Adrenal gland (tissue), 12 donors: ENCODE results near the gene GPR101. TPM values are rescaled to one million over a fixed set of nuclear protein-coding genes. Genes with fewer than 3 reads are reported as not detected.

Experiments used
- DNase-seq, 7 donors: peaks; one replicate each; pipeline ENCODE4 v3.0.0-alpha.2; 2019 to 2020
- H3K27ac ChIP-seq, 5 donors: fragments of 200-600 bp; sonication (generic) in 4 of 5; 1 replicate in 3 of 5; 2 replicates in 2 of 5; pipeline versions ENCODE4 v1.5.1 to v1.8.0; 2016 to 2020; ENCODE audit warnings: mild to moderate bottlenecking in 1 of 5
- H3K27me3 ChIP-seq: fragments of 200-600 bp; 2 replicates; pipeline ENCODE4 v1.8.0; 2021
- H3K36me3 ChIP-seq, 2 donors: fragments of 200-600 bp; replicated peaks in 1 of 2; 1 replicate in 1 of 2; 2 replicates in 1 of 2; pipeline versions ENCODE4 v1.5.1 to v1.8.0; 2018 to 2022
- H3K4me1 ChIP-seq, 2 donors: fragments of 200-600 bp; replicated peaks in 1 of 2; 1 replicate in 1 of 2; 2 replicates in 1 of 2; pipeline versions ENCODE4 v1.5.1 to v1.8.0; 2018 to 2021
- H3K4me3 ChIP-seq, 4 donors: fragments of 200-600 bp; sonication (generic) in 3 of 4; one replicate each; pipeline ENCODE4 v1.5.1; 2016 to 2018
- H3K9me3 ChIP-seq, 3 donors: fragments of 200-600 bp; sonication (generic) in 1 of 3; replicated peaks in 1 of 3; 1 replicate in 2 of 3; 2 replicates in 1 of 3; pipeline versions ENCODE4 v1.5.1 to v1.8.0; 2016 to 2021
- POLR2A ChIP-seq, 2 donors: fragments of 450-650 bp; IDR thresholded peaks; one replicate each; pipeline ENCODE4 v1.6.1; 2017; ENCODE audit warnings: antibody characterized with exemption in 2 of 2, mild to moderate bottlenecking in 2 of 2, moderate library complexity in 1 of 2
- WGBS, 4 donors: extraction: QIAGEN DNeasy Blood & Tissue Kit in 2 of 4; methylation state at CpG; one replicate each; pipeline versions ENCODE4 v1.1.5 to v1.1.7; 2013 to 2017; 5-methylcytosine and 5-hydroxymethylcytosine counted together
- intact Hi-C, 2 donors: fragments of 100-400 bp; cut with DNase I; formaldehyde crosslinking; loops; one replicate each; pipeline versions ENCODE4 v1.14.1 to v1.15.0; 2022 to 2023
- polyA plus RNA-seq, 3 donors: library from polyadenylated mRNA; stranded (reverse); fragments of 200-250 nt in 2 of 3; fragments of 350-450 nt in 1 of 3; fragmentation: Illumina TruSeq in 1 of 3; extraction: RNeasy Lipid Tissue Mini Kit (QIAGEN cat#74804) in 1 of 3; gene quantifications; one replicate each; pipeline ENCODE4 v1.2.3, GENCODE V29; 2013 to 2014
- total RNA-seq, 9 donors: library from RNA; depleted of rRNA in 4 of 9; stranded (reverse); fragments of >200 nt in 4 of 9; fragments of 120-200 nt in 1 of 9; fragmentation: NEBNext Ultra II Directional in 1 of 9; extraction: Animal tissue kit (Norgen Biotek cat#: 25700) in 1 of 9; gene quantifications; one replicate each; pipeline versions ENCODE4 v1.1.0 to v1.2.4, GENCODE V29; 2013 to 2023
- TF ChIP-seq, protein P1 (sequence below), 6 experiments: fragments of 450-650 bp in 4 of 6; fragments of 200-600 bp in 2 of 6; sonication (generic) in 1 of 6; IDR thresholded peaks; 1 replicate in 5 of 6; 2 replicates in 1 of 6; pipeline versions ENCODE4 v1.5.1 to v1.8.0; 2016 to 2021; ENCODE audit warnings: antibody characterized with exemption in 6 of 6, mild to moderate bottlenecking in 2 of 6, moderate library complexity in 1 of 6
- donor health status: healthy with polysubstance abuse.
- donor health status: Bipolar disorder and iron deficiency.
- donor health status: DM: yes; HTN: yes; CAD: no.
- donor health status: DM: no; HTN: no; CAD: no.
- donor health status: DM: no; HTN: no; CAD: no.
- donor health status: DM: yes; HTN: yes; CAD: no.

GPR101 gene
- total and polyA plus RNA-seq, 12 donors, result not detected

DNA sequence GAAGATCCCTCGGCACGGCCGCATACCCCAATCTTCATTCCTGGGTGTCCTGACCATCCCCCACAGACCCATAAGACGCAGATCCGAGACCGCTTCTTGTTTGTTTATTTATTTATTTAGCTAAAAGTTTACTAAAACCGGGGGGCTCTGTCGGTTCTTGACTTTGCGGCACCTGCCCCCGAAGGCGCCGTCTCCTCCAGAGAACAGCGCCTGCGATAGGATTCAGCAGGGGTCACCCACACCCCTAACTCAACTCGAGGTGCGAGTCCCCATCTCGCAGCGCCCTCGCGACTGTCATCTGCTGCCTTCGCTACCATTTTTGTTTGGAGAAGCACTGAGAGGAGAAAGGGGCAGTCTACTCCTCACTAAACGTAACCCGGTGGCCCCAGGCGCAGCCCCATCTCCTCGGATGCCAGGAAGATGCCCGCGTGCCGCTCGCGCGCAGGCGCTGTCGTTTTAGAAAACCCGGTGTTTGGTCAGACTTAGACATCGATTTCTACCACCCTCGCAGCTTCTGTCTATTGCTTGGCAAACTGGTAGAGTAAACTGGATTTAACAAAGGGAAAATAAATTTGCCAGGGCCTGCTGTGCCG is 18.9 kb upstream of the GPR101 start:
- Histone ChIP-seq H3K4me3 (peak overlapping the region in 1 of 4 donors; percentile 55), H3K4me1 (no peaks in the 10 kb centered on the region), H3K27me3 (peaks cover 39% of the 10 kb centered on the region), H3K36me3 (no peaks in the 10 kb centered on the region), H3K9me3 (no peaks in the 10 kb centered on the region), H3K27ac (no peak overlapping the region)
- DNase-seq, result peak in 2 of 7 donors; percentile 2 to 10
- TF ChIP-seq, protein P1, sequence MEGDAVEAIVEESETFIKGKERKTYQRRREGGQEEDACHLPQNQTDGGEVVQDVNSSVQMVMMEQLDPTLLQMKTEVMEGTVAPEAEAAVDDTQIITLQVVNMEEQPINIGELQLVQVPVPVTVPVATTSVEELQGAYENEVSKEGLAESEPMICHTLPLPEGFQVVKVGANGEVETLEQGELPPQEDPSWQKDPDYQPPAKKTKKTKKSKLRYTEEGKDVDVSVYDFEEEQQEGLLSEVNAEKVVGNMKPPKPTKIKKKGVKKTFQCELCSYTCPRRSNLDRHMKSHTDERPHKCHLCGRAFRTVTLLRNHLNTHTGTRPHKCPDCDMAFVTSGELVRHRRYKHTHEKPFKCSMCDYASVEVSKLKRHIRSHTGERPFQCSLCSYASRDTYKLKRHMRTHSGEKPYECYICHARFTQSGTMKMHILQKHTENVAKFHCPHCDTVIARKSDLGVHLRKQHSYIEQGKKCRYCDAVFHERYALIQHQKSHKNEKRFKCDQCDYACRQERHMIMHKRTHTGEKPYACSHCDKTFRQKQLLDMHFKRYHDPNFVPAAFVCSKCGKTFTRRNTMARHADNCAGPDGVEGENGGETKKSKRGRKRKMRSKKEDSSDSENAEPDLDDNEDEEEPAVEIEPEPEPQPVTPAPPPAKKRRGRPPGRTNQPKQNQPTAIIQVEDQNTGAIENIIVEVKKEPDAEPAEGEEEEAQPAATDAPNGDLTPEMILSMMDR (IDR thresholded peaks at IDR 0.05), result no peak
- TF ChIP-seq POLR2A (IDR thresholded peaks at IDR 0.05), result no peak
- intact Hi-C loops, result loop anchor here in 1 of 2 donors (5.0 kb wide), 1 partner anchor 95 kb away; no protein-coding TSS in a partner anchor
- 4 to 49% (median 36%) methylated on average over 1 to 37 of the region's 37 CpGs for WGBS, 4 donors

DNA sequence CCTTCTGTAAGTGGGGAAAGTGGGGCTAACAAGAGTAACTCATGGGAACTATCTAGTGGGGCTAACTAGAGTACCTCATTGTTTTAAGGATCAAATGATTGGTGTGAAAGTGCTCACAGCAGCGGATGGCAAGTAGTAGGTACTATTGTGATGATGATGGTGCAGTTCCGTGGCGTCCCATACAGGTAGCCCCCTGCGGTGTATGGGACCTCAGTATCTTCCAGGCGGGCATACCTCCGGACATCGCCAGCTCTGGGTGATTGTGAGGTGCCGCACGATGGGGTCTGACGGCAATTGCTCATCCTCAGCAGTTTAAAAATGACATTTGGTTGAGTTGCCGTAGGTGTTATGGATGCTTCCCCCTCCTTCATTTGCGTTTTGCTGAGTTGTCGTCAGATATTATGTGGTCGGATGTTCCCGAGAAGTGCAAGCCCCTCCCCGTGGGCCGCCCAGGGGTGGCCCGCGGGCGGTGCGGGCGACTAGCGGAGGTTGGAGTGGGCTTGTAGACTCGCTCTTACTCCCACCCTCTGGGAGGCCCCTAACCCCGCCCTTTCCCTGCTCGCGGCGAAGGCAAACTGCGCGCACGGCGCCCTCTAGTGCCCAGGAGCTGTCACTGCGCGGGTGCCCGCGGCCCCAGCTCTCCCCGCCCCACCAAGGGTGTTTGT is 18.3 kb upstream of the GPR101 start:
- Histone ChIP-seq H3K4me1 (no peaks in the 10 kb centered on the region), H3K27ac (no peak overlapping the region), H3K4me3 (peak overlapping the region in 1 of 4 donors; percentile 55), H3K27me3 (peaks cover 43% of the 10 kb centered on the region), H3K36me3 (no peaks in the 10 kb centered on the region), H3K9me3 (no peaks in the 10 kb centered on the region)
- WGBS, 4 donors, result 0 to 21% (median 9%) methylated on average over 1 to 37 of the region's 37 CpGs
- DNase-seq, result peak; percentile 34 to 62 (median 52)
- TF ChIP-seq POLR2A (IDR thresholded peaks at IDR 0.05), result no peak
- TF ChIP-seq, protein P1 (IDR thresholded peaks at IDR 0.05), result peak; percentile 38 to 71 (median 58)
- intact Hi-C loops, result loop anchor here in 1 of 2 donors (5.0 kb wide), 1 partner anchor 95 kb away; no protein-coding TSS in a partner anchor

DNA sequence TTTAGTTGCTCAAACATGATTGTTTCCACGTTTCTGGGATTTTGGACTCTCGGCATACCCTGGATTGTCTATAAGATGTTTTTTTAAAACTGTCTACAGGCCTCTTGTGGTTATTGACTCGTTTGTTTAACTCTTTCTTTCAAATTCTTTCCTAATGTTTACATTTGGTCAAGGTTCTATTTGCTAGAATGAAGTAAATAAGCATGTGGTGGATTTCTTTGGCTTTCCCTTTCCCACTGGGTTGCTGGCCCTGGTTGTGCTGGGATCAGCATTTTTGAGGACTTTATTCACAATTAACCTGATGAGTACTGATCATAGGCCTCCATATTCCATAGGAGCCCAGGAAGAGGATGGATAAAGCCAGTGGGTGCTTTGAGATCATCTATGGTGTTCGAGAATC is 11.1 kb upstream of the GPR101 start:
- TF ChIP-seq, protein P1 (IDR thresholded peaks at IDR 0.05), result no peak
- no peak for TF ChIP-seq POLR2A (IDR thresholded peaks at IDR 0.05)
- Histone ChIP-seq H3K27me3 (peaks cover 16% of the 10 kb centered on the region), H3K4me3 (no peak overlapping the region), H3K36me3 (no peaks in the 10 kb centered on the region), H3K9me3 (no peaks in the 10 kb centered on the region), H3K27ac (no peak overlapping the region), H3K4me1 (no peaks in the 10 kb centered on the region)
- DNase-seq, result no peak
- WGBS, 4 donors, result 46 to 62% (median 56%) methylated on average over 3 to 4 of the region's 4 CpGs
- intact Hi-C loops, result no loop called here

DNA sequence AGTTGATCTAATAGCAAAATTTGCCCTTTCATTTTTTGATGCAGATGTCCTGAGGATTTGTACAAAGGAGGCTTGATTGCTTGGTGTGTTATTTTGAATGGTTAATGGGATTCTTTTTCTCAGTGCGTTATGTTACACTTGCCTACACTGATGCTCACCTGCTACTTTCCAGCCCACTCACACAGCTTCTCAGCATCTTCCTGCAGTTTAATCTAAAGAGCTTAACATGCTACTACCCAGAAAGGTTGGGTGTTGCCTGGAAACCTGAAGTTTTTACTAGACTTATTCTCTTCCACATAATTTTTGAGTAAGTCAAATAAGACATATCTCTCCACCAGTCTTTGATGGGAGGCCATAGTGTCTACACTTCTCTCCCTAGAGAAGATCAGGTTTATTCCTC is 9.9 kb upstream of the GPR101 start:
- peaks cover 16% of the 10 kb centered on the region for H3K27me3 ChIP-seq
- no peaks in the 10 kb centered on the region for H3K9me3 ChIP-seq
- no peak for TF ChIP-seq POLR2A (IDR thresholded peaks at IDR 0.05)
- TF ChIP-seq, protein P1 (IDR thresholded peaks at IDR 0.05), result no peak
- no peak overlapping the region for H3K4me3 ChIP-seq
- no peak overlapping the region for H3K27ac ChIP-seq
- 73 to 87% (median 74%) methylated on average over 1 of the region's 1 CpG for WGBS, 4 donors
- no peak for DNase-seq
- no peaks in the 10 kb centered on the region for H3K36me3 ChIP-seq
- intact Hi-C loops, result no loop called here
- H3K4me1 ChIP-seq, result no peaks in the 10 kb centered on the region
